ENCODE data around the gene NUP62.

Gene NUP62

DNA sequence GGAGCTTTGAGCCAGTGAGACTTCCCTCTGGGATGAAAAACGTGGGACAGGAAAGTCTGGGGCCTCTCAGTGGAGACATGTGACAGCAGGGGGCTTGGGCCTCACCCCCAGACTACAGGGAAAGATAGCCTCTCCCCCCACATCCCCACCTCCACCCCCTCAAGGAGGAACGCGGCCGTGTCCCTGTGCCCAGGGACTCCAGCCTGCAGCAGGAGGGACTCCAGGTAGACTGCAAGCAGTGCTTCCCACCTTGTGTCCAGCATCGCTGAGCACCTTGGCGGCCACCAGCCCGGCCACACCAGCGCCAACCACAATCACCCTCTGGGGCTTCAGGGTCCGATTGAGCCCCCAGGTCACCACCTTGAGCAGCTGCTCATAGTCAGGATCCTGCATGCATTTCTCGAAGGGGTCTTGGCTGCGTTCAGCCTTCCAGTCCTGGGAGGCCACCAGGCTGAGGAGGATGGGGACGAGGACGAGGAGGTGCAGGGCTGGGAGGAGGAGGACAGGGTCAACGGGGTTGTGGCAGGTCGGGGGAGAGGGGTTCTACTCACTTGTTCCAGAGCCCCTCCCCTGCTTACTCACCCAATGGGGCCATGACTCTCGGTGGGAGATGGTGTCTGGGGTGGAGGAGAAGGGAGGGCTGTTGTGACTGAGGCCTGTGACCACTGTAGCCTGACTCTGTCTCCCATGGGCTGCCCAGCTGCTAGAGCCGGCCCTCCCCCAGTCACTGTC, 33.6 kb downstream of the NUP62 start:
- Histone ChIP-seq H3K27ac (ENCODE audit: low read depth, low read length, severe bottlenecking) (no peak overlapping the region), H3K4me3 (ENCODE audit: extremely low read depth, insufficient read depth, low read length, poor library complexity, severe bottlenecking) (no peak overlapping the region), H3K36me3 (ENCODE audit: control insufficient read depth, insufficient read depth, low read length) (no peaks in the 10 kb centered on the region), H3K9me3 (ENCODE audit: control insufficient read depth, low read length) (no peaks in the 10 kb centered on the region), H3K4me1 (ENCODE audit: control insufficient read depth, insufficient read depth, low read length, poor library complexity, severe bottlenecking) (peaks cover 5% of the 10 kb centered on the region)
- WGBS, 2 experiments (ENCODE audit: insufficient coverage in 2 of 2) = 76 to 88% methylated on average over 7 to 15 of the region's 17 CpGs

- no peaks in the 10 kb centered on the region for H3K36me3 ChIP-seq (ENCODE audit: control insufficient read depth, insufficient read depth, low read length)
- H3K9me3 ChIP-seq (ENCODE audit: control insufficient read depth, low read length) = no peaks in the 10 kb centered on the region
- peaks cover 7% of the 10 kb centered on the region for H3K4me1 ChIP-seq (ENCODE audit: control insufficient read depth, insufficient read depth, low read length, poor library complexity, severe bottlenecking)
- WGBS, 2 experiments (ENCODE audit: insufficient coverage in 2 of 2) = 91 to 94% methylated on average over 12 to 15 of the region's 17 CpGs
- no peak overlapping the region for H3K4me3 ChIP-seq (ENCODE audit: extremely low read depth, insufficient read depth, low read length, poor library complexity, severe bottlenecking)
- H3K27ac ChIP-seq (ENCODE audit: low read depth, low read length, severe bottlenecking) = no peak overlapping the region
Observed at GRCh38 chr19:49894879-49895565, 34.3 kb downstream of the NUP62 start.

DNA sequence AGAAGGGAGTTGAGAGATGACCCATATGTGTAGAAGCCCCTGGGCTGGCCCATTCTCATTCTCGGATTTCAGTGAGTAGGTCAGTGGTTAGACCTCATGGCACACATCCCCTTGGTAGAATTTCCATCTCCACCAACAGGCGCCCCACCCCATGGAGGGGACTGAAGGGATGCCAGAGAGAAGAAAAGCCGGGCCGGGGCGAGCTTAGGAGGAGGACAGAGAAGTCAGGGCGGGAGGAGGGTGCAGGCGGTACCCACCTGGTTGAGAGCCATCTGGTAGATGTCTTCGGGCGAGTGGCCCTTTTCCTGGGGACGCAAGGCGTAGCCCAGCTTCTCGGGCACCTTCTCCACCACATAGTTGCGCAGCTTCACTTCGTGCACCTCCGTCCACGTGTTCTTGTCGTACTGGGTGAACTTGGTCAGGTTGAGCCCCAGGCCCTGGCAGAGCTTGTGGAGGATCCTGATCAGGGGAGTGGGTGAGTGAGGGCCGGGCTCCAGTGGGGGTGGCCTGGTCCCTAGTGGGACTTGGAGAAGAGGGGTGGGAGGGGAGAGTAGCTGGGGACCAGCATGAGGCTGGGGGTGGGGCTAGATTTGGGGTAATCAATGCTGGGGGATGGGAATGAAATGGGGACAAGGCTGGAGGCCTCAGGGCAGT, 35.2 kb downstream of the NUP62 start:
- Histone ChIP-seq H3K4me1 (ENCODE audit: control insufficient read depth, insufficient read depth, low read length, poor library complexity, severe bottlenecking) (peaks cover 7% of the 10 kb centered on the region), H3K27ac (ENCODE audit: low read depth, low read length, severe bottlenecking) (no peak overlapping the region), H3K9me3 (ENCODE audit: control insufficient read depth, low read length) (no peaks in the 10 kb centered on the region), H3K36me3 (ENCODE audit: control insufficient read depth, insufficient read depth, low read length) (no peaks in the 10 kb centered on the region), H3K4me3 (ENCODE audit: extremely low read depth, insufficient read depth, low read length, poor library complexity, severe bottlenecking) (no peak overlapping the region)
- 94% methylated on average over 13 of the region's 18 CpGs for WGBS, 2 experiments (ENCODE audit: insufficient coverage in 2 of 2)

DNA sequence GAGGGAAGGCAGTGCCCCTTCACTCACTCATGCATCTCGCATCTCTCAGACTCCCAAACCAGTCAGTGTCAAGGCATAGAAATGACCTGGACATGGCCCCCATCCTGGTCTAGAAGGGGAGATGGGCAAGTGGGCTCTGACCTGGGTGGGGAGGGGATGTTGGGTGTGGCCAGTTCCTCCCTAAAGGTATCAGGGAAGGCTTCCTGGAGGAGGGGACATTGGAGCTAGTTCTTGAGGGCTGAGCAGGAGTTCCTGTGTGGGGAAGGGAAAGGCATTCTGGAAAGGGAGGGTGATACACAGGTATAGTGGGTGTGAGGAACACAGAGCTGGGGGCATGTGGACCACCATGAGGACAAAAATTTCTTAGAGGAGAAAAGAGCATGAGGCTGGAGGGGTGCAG, 36.6 kb downstream of the NUP62 start:
- Histone ChIP-seq H3K9me3 (ENCODE audit: control insufficient read depth, low read length) (no peaks in the 10 kb centered on the region), H3K4me1 (ENCODE audit: control insufficient read depth, insufficient read depth, low read length, poor library complexity, severe bottlenecking) (peaks cover 7% of the 10 kb centered on the region), H3K27ac (ENCODE audit: low read depth, low read length, severe bottlenecking) (no peak overlapping the region), H3K36me3 (ENCODE audit: control insufficient read depth, insufficient read depth, low read length) (peaks cover 7% of the 10 kb centered on the region), H3K4me3 (ENCODE audit: extremely low read depth, insufficient read depth, low read length, poor library complexity, severe bottlenecking) (no peak overlapping the region)
- no CpG with 5 or more reads among the region's 1 CpG for WGBS, 2 experiments (ENCODE audit: insufficient coverage in 2 of 2)

DNA sequence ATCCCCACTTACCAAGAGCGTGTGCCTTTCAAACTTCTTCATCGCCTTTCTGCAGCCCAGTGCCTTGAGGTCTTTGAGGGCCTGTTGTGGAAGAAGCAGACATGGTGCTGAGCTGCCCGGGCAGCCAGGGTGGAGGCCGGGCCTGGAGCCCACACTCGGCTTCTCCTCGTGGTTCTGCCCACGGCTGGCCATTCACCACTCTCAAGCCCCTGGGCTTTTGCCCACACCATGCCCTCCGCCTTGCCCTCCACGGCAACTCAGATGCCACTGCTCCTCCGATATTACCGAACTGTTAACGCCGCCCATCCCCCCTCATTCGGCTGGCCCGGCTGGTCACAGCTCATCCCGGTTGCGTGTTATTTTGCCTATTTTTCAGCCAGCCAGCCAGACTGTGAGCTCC, 37.9 kb downstream of the NUP62 start:
- Histone ChIP-seq H3K9me3 (ENCODE audit: control insufficient read depth, low read length) (no peaks in the 10 kb centered on the region), H3K36me3 (ENCODE audit: control insufficient read depth, insufficient read depth, low read length) (peaks cover 15% of the 10 kb centered on the region), H3K4me3 (ENCODE audit: extremely low read depth, insufficient read depth, low read length, poor library complexity, severe bottlenecking) (no peak overlapping the region), H3K27ac (ENCODE audit: low read depth, low read length, severe bottlenecking) (no peak overlapping the region), H3K4me1 (ENCODE audit: control insufficient read depth, insufficient read depth, low read length, poor library complexity, severe bottlenecking) (peaks cover 2% of the 10 kb centered on the region)
- 91 to 94% methylated on average over 12 to 16 of the region's 17 CpGs for WGBS, 2 experiments (ENCODE audit: insufficient coverage in 2 of 2)

GRCh38 chr19:49890349-49891311, 38.7 kb downstream of the NUP62 start:
- WGBS, 2 experiments (ENCODE audit: insufficient coverage in 2 of 2) = 29 to 31% methylated on average over 50 to 56 of the region's 69 CpGs
- Histone ChIP-seq H3K4me3 (ENCODE audit: extremely low read depth, insufficient read depth, low read length, poor library complexity, severe bottlenecking) (no peak overlapping the region), H3K27ac (ENCODE audit: low read depth, low read length, severe bottlenecking) (no peak overlapping the region), H3K4me1 (ENCODE audit: control insufficient read depth, insufficient read depth, low read length, poor library complexity, severe bottlenecking) (peaks cover 2% of the 10 kb centered on the region), H3K9me3 (ENCODE audit: control insufficient read depth, low read length) (no peaks in the 10 kb centered on the region), H3K36me3 (ENCODE audit: control insufficient read depth, insufficient read depth, low read length) (peaks cover 17% of the 10 kb centered on the region)

DNA sequence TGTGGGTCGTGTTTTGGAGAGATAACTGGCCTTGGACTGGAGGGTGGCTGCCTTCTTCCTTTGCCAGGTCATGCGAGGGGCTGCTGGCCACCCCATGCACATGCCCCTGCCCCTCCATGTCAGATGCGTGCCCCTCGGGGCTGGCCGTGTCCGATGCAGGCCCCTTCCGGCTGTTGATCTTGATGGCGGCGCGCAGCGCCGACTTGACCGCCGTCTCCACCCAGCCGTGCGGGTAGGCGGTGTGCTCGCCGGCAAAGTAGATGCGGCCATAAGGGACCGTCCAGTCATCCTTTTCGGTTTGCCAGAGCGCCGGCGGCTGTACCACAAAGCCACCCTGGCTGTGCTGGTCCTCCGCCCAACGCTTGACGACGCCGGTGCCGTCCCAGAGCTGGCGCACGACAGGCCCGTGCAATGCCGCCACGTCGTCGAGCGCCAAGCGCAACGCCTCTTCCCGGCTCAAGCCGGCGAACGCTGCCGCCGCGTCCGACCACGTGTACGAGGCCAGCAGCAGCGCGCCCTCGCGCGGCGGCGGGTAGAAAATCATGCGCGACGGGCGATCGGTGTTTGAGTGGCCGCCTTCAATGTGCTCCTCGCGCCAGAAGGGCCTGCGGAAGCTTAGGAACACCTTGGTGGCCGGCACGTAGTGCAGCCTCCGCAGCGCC, 39.5 kb downstream of the NUP62 start:
- no peak overlapping the region for H3K27ac ChIP-seq (ENCODE audit: low read depth, low read length, severe bottlenecking)
- peaks cover 26% of the 10 kb centered on the region for H3K36me3 ChIP-seq (ENCODE audit: control insufficient read depth, insufficient read depth, low read length)
- H3K9me3 ChIP-seq (ENCODE audit: control insufficient read depth, low read length) = no peaks in the 10 kb centered on the region
- peaks cover 2% of the 10 kb centered on the region for H3K4me1 ChIP-seq (ENCODE audit: control insufficient read depth, insufficient read depth, low read length, poor library complexity, severe bottlenecking)
- no peak overlapping the region for H3K4me3 ChIP-seq (ENCODE audit: extremely low read depth, insufficient read depth, low read length, poor library complexity, severe bottlenecking)
- WGBS, 2 experiments (ENCODE audit: insufficient coverage in 2 of 2) = 54% methylated on average over 68 to 71 of the region's 71 CpGs

GRCh38 chr19:49889038-49889686, 40.1 kb downstream of the NUP62 start:
- Histone ChIP-seq H3K9me3 (ENCODE audit: control insufficient read depth, low read length) (no peaks in the 10 kb centered on the region), H3K27ac (ENCODE audit: low read depth, low read length, severe bottlenecking) (no peak overlapping the region), H3K36me3 (ENCODE audit: control insufficient read depth, insufficient read depth, low read length) (peaks cover 31% of the 10 kb centered on the region), H3K4me1 (ENCODE audit: control insufficient read depth, insufficient read depth, low read length, poor library complexity, severe bottlenecking) (peaks cover 2% of the 10 kb centered on the region), H3K4me3 (ENCODE audit: extremely low read depth, insufficient read depth, low read length, poor library complexity, severe bottlenecking) (no peak overlapping the region)
- WGBS, 2 experiments (ENCODE audit: insufficient coverage in 2 of 2) = 93 to 97% methylated on average over 18 to 21 of the region's 23 CpGs

- Histone ChIP-seq H3K36me3 (ENCODE audit: control insufficient read depth, insufficient read depth, low read length) (peaks cover 38% of the 10 kb centered on the region), H3K4me1 (ENCODE audit: control insufficient read depth, insufficient read depth, low read length, poor library complexity, severe bottlenecking) (peaks cover 2% of the 10 kb centered on the region), H3K27ac (ENCODE audit: low read depth, low read length, severe bottlenecking) (no peak overlapping the region), H3K4me3 (ENCODE audit: extremely low read depth, insufficient read depth, low read length, poor library complexity, severe bottlenecking) (no peak overlapping the region), H3K9me3 (ENCODE audit: control insufficient read depth, low read length) (no peaks in the 10 kb centered on the region)
- WGBS, 2 experiments (ENCODE audit: insufficient coverage in 2 of 2) = 98 to 99% methylated on average over 6 to 12 of the region's 18 CpGs
Observed at GRCh38 chr19:49888510-49888824, 40.8 kb downstream of the NUP62 start.
